ENCODE data around the gene BRCA1. TPM values are rescaled to one million over a fixed set of nuclear protein-coding genes. Genes with fewer than 3 reads are reported as not detected.

The BRCA1 gene
- total RNA-seq, 3 donors from 2014 or later = 29.5 to 37.4 (median 36.5) TPM

- Mint-ChIP-seq H3K4me1 (ENCODE audit: low read depth) (peaks cover 21% of the 10 kb centered on the region), H3K36me3 (ENCODE audit: insufficient read depth) (peaks cover 34% of the 10 kb centered on the region), H3K4me3 (peak within 1 kb of the TSS; percentile 98), H3K9me3 (no peaks in the 10 kb centered on the region), H3K27me3 (ENCODE audit: low read depth) (no peaks in the 10 kb centered on the region)
- ATAC-seq (peak; percentile 95 to 96), DNase-seq (peak; percentile 97)
Measured at GRCh38 chr17:42997984-42998938, 126.9 kb downstream of the BRCA1 start, which contains the start of gene RPL27. RPL27 (plus strand) TSS chr17:42998419; CDS start chr17:42998751, 332 bp downstream.

GRCh38 chr17:42997390-42997983 lies 127.7 kb downstream of the BRCA1 start:
- Mint-ChIP-seq H3K4me1 (ENCODE audit: low read depth) (peaks cover 21% of the 10 kb centered on the region), H3K9me3 (no peaks in the 10 kb centered on the region)

More at GRCh38 chr17:42997390-42997983, 127.7 kb downstream of the BRCA1 start:
- DNase-seq (no peak), ATAC-seq (no peak)
- H3K27me3 Mint-ChIP-seq (ENCODE audit: low read depth) = no peaks in the 10 kb centered on the region
- peaks cover 32% of the 10 kb centered on the region for H3K36me3 Mint-ChIP-seq (ENCODE audit: insufficient read depth)
- peak overlapping the region; percentile 98 for H3K4me3 Mint-ChIP-seq

Other genes starting within 250 kb of the BRCA1 start
- gene G6PC1, start 224.6 kb downstream of the BRCA1 start, total RNA-seq = under 1 TPM in 1 of 3 donors, not detected in 2; 0.08 TPM
- gene AARSD1, start 160.9 kb downstream of the BRCA1 start, total RNA-seq = 100 to 1,000 TPM; 130 to 159 (median 141) TPM
- gene PTGES3L, start 145.3 kb downstream of the BRCA1 start, total RNA-seq = under 1 TPM; 0.24 to 0.30 (median 0.25) TPM
- 10 to 100 TPM; 14.1 to 17.4 (median 16.7) TPM for gene RUNDC1, start 144.8 kb downstream of the BRCA1 start, total RNA-seq
- 1,000 to 10,000 TPM; 1,553 to 1,718 (median 1,686) TPM for gene RPL27, start 126.9 kb downstream of the BRCA1 start, total RNA-seq
- gene IFI35, start 118.6 kb downstream of the BRCA1 start, total RNA-seq = 10 to 100 TPM; 26.4 to 46.6 (median 34.1) TPM
- 10 to 100 TPM; 11.7 to 15.9 (median 15.5) TPM for gene VAT1, start 103.0 kb downstream of the BRCA1 start, total RNA-seq
- gene RND2, start 100.1 kb downstream of the BRCA1 start, total RNA-seq = under 1 TPM; 0.13 to 0.33 (median 0.24) TPM
- 10 to 100 TPM; 26.8 to 31.9 (median 28.0) TPM for gene NBR1, start 45.9 kb upstream of the BRCA1 start, total RNA-seq
- 1 to 10 TPM; 7.7 to 8.6 (median 7.9) TPM for gene TMEM106A, start 86.5 kb upstream of the BRCA1 start, total RNA-seq
- not detected for gene CCDC200, start 103.3 kb upstream of the BRCA1 start, total RNA-seq
- gene RNU2-1, start 108.6 kb upstream of the BRCA1 start, total RNA-seq = 1,000 to 10,000 TPM; 1,770 to 1,970 (median 1,905) TPM